Measurements from ENCODE around the gene DENND2C. TPM values are rescaled to one million over a fixed set of nuclear protein-coding genes. Genes with fewer than 3 reads are reported as not detected.

Gene DENND2C
- polyA plus RNA-seq, 3 donors, result 1.1 to 1.3 (median 1.2) TPM

DNA sequence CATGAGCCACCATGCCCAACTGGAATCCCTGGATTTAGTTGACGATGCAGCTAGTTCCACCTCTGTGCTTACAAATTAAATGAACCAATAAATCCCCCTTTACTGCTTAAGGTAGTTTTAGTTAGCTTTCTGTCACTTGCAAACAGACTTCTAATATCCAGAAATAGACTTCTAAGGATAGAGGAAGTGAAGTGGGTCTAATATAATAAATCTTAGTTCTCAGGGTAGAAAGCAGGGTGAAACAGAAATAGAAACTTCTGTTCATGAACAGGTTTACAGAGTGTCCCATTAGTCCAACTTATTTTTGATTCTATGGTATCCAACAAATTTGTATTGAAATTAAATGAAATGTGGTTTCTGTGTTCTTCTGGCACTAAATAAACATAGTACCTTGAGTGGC lies 108.5 kb downstream of the DENND2C start:
- H3K27ac ChIP-seq (ENCODE audit: low read depth, low read length), result no peak overlapping the region
- WGBS, 3 donors, result 71 to 86% (median 77%) methylated on average over 1 of the region's 1 CpG

DNA sequence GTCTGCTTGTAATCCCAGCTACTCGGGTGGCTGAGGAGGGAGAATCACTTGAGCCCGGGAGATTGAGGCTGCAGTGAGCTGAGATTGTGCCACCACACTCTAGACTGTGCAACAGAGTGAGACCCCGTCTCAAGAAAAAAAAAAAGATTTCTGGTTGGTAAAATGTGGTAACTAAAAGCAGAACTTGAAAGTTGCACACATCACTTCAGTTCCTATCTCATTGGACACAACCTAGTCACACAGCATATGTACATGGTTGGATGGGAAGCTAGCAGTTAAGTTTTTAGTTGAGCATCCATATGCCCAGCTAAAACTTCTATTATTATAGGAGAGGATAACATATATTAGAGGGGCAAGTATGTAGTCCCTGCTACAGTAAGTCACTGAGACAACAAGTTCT lies 110.5 kb downstream of the DENND2C start:
- no peak overlapping the region for H3K27ac ChIP-seq (ENCODE audit: low read depth, low read length)
- 62 to 90% (median 79%) methylated on average over 3 of the region's 3 CpGs for WGBS, 3 donors

DNA sequence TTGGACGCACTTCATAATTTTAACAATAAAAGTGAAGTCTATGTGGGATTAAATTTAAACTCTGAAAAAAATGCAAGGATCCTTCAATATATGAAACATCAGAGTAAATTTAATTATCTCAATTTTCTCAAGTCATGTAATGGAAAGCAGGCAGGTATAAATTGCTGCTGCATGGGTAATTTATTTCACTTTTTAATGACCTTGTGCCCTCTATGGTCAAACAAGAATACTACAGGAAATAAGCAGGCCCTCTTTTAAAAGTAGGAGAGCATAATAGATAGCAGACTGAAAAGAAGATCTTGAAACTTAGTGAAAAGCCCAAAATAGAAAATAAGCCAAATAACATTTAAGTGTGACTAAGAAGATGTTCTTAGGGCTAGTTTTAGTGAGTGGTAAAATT lies 111.3 kb downstream of the DENND2C start:
- 91 to 100% (median 94%) methylated on average over 1 of the region's 1 CpG for WGBS, 3 donors
- H3K27ac ChIP-seq (ENCODE audit: low read depth, low read length), result no peak overlapping the region

DNA sequence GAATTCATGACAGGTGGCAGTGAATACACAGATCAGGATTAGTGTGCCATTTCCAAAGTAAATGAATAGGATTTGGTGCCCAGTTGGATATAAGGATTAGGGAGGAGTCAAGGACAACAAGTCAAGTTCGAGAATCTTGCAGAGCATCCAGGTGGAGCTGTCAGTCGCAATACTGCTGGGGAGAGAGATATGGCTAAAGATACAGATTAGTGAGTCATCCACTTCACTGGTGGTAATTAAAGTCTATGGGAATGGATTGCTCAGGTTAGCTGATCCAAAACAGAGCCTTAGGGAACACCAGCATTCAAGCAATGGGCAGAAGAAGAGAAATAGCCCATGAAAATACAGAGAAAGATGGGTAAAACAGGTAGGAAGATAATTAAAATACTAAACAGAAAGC lies 115.3 kb downstream of the DENND2C start:
- WGBS, 3 donors, result 66 to 94% (median 82%) methylated on average over 2 of the region's 2 CpGs
- H3K27ac ChIP-seq (ENCODE audit: low read depth, low read length), result no peak overlapping the region

DNA sequence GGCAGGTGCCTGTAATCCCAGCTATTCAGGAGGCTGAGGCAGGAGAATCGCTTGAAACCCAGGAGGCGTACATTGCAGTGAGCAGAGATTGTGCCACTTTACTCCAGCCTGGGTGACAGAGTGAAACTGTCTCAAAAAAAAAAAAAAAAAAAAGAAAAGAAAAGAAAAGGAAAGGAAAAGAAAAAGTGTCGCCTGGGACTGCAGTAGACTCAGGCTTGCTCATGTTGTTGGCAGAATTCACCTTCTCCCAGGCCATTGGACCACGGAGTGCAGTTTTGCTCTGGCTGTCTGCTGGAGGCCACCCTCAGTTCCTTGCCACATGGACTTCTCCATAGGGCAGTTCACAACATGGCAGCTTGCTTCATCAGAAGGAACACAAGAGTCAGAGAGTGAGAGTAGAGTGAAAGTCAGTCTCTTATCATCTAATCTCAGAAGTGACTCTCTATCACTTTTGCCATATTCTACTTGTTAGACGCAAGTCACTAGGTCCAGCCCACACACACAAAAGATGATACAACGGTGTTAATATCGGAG lies 117.7 kb downstream of the DENND2C start:
- 93 to 98% (median 94%) methylated on average over 7 of the region's 7 CpGs for WGBS, 3 donors
- no peak overlapping the region for H3K27ac ChIP-seq (ENCODE audit: low read depth, low read length)

- WGBS, 3 donors, result 85 to 89% (median 88%) methylated on average over 4 of the region's 4 CpGs
- no peak overlapping the region for H3K27ac ChIP-seq (ENCODE audit: low read depth, low read length)
Observed at GRCh38 chr1:114551400-114551799, 118.4 kb downstream of the DENND2C start.

DNA sequence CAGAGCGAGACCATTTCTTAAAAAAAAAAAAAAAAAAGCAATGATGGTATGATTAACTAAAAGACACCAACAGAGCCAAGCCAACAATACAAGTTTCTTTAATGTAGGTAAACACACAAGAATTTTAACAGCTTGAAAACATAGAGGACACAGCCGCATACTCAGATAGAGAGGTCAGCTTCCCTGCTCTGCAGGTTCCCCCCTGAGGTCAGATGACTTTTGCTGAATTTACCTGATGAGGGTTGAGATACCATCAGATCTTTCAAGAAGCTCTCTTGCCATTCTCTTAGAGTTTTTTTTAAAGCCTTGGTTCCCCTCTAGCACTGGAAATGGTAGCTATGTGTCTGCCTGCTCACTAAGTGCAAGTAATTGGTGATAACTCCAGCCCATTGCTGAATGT lies 119.5 kb downstream of the DENND2C start:
- WGBS, 3 donors, result 94 to 95% (median 94%) methylated on average over 2 of the region's 2 CpGs
- H3K27ac ChIP-seq (ENCODE audit: low read depth, low read length), result no peak overlapping the region

GRCh38 chr1:114549137-114549536 lies 120.7 kb downstream of the DENND2C start:
- WGBS, 3 donors, result 61 to 65% (median 61%) methylated on average over 4 of the region's 4 CpGs
- no peak overlapping the region for H3K27ac ChIP-seq (ENCODE audit: low read depth, low read length)

DNA sequence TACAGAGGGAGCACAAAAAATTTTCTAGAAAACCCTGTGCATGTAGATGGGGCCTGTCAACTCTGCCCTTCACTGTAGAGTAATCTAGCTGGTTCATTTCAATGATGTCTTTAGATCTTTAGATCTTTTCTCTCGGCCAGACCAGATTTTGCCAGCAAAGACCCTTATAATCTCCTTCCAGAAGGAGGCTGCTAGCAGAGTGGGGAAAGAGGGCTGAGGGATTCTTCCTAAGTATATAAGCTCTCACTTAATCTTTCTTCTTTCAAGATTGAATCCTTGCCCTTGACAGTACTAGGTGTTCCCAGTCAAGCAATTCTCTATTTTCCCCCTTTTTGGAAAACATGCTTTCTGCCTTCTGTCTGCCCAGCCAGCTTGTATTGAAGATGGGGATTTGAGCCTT lies 122.8 kb downstream of the DENND2C start:
- H3K27ac ChIP-seq (ENCODE audit: low read depth, low read length), result no peak overlapping the region
- WGBS, 3 donors, result 76 to 100% (median 95%) methylated on average over 1 of the region's 1 CpG

DNA sequence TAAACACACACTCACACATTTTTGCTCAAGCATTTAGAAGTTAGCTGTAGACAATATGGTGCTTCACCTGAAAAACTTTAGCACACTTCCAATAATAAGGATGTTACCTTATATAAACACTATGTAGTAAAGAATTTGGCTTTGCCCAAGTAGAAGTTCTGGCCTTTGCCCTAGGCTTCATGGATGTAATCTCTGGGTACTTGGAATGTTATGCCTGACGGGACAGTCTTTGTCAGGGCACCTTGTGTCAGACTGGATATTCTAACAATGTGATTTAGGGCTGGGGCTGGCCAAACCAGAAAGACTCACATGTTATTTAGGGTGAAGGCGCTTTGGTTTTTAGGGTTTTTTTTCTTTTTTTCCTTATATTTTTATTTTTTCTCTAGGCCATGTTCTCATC lies 124.1 kb downstream of the DENND2C start:
- no peak overlapping the region for H3K27ac ChIP-seq (ENCODE audit: low read depth, low read length)
- WGBS, 3 donors, result 80 to 87% (median 85%) methylated on average over 2 of the region's 2 CpGs

GRCh38 chr1:114545315-114545714 lies 124.5 kb downstream of the DENND2C start:
- 61 to 79% (median 73%) methylated on average over 1 of the region's 1 CpG for WGBS, 3 donors

DNA sequence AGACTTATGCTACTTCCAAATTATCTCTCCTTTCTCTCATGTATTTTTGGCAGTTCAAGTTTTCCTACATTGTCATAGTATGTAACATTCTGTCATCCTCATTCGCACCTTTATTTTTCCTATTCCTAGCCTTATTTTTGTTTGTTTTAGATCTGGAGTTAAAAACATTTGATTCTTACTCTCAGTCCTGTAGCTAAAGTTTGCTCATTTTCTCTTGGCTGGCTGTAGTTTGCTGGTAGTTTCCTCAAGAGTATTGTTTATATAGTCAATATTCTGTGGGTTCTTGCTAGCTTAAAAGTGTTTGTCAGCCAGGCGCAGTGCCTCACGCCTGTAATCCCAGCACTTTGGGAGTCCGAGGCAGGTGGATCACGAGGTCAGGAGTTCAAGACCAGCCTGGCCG lies 129.0 kb downstream of the DENND2C start:
- 22 to 72% (median 60%) methylated on average over 6 of the region's 6 CpGs for WGBS, 3 donors

More at GRCh38 chr1:114545315-114545714, 124.5 kb downstream of the DENND2C start:
- no peak overlapping the region for H3K27ac ChIP-seq (ENCODE audit: low read depth, low read length)

DNA sequence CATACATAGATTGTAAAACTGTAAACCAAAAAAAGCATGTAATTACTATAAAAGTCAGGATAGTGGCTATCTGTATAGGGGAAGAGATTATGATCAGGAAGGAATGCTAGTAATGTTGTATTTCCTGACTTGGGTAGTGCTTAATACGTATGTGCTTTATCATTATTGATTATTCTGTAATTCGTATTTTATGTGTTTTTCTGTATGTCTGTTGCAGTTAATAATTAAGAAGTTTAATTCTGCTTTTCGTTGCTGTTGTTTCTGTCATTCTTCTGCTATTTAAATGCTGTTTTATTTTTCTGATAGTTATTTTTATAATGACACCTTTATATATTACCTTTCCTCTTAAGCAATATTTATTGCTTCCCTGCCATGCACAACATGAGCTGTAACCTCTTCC lies 129.6 kb downstream of the DENND2C start:
- no peak overlapping the region for H3K27ac ChIP-seq (ENCODE audit: low read depth, low read length)
- WGBS, 3 donors, result 21 to 43% (median 41%) methylated on average over 3 of the region's 3 CpGs

More for the DNA sequence above, 129.0 kb downstream of the DENND2C start:
- no peak overlapping the region for H3K27ac ChIP-seq (ENCODE audit: low read depth, low read length)

- no peak overlapping the region for H3K27ac ChIP-seq (ENCODE audit: low read depth, low read length)
- 84 to 89% (median 88%) methylated on average over 7 of the region's 7 CpGs for WGBS, 3 donors
Observed at GRCh38 chr1:114536043-114536442, 133.8 kb downstream of the DENND2C start.

GRCh38 chr1:114535401-114535800 lies 134.4 kb downstream of the DENND2C start:
- whole genome bisulfite sequencing, 3 donors, result 53 to 62% (median 59%) methylated on average over 1 of the region's 1 CpG
- no peak overlapping the region for H3K27ac ChIP-seq (ENCODE audit: low read depth, low read length)

Other genes starting within 250 kb of the DENND2C start
- 1 to 10 TPM; 5.4 to 7.2 (median 7.0) TPM for gene TRIM33, start 158.8 kb downstream of the DENND2C start, polyA plus RNA-seq
- gene BCAS2, start 88.4 kb downstream of the DENND2C start, polyA plus RNA-seq, result 10 to 100 TPM; 19.1 to 57.4 (median 29.3) TPM
- under 1 TPM in 1 of 3 donors, not detected in 2; 0.03 TPM for gene AMPD1, start 25.5 kb upstream of the DENND2C start, polyA plus RNA-seq
- gene NRAS, start 46.7 kb upstream of the DENND2C start, polyA plus RNA-seq, result 10 to 100 TPM in 2 of 3 donors, 1 to 10 TPM in 1; 7.2 to 19.6 (median 14.6) TPM
- gene CSDE1, start 87.9 kb upstream of the DENND2C start, polyA plus RNA-seq, result 100 to 1,000 TPM; 131 to 329 (median 255) TPM
- gene SIKE1, start 110.6 kb upstream of the DENND2C start, polyA plus RNA-seq, result 10 to 100 TPM; 10.5 to 21.2 (median 19.1) TPM
- under 1 TPM in 1 of 3 donors, not detected in 2; 0.21 TPM for gene SYCP1, start 184.8 kb upstream of the DENND2C start, polyA plus RNA-seq

All from adipose tissue (tissue), 3 donors.